HCT116 (cell line): ENCODE data around the gene GPA33. TPM values are rescaled to one million over a fixed set of nuclear protein-coding genes. Genes with fewer than 3 reads are reported as not detected.
A peak's percentile ranks its signal among the peaks of the same experiment; 100 is the strongest.

Source experiments
- ATAC-seq: fragments of 200-7000 bp; cut with Tn5 transposase; 2 replicates; pipeline ENCODE4 v1.9.1; 2020; ENCODE audit warnings: mild to moderate bottlenecking, moderate library complexity
- BruUV-seq: library from RNA; stranded (reverse); fragments of 400-500 nt; replicated peaks from 2 replicates; lab custom pipeline; 2021; lab: Mats Ljungman, UMichigan
- CTCF ChIA-PET: fragments of 300-600 bp; sonication (Branson Sonifier 250); formaldehyde crosslinking; loops from one replicate; lab custom pipeline; 2021; ENCODE audit warnings: antibody characterized with exemption; lab: Charles Lee
- POLR2A ChIA-PET: fragments of 300-600, 350-600 bp; sonication (Branson Sonifier 250); formaldehyde crosslinking; loops from one replicate; lab custom pipeline; 2021; ENCODE audit warnings: antibody characterized with exemption; lab: Charles Lee
- RAD21 ChIA-PET, 2 experiments: fragments of 300-600 bp; sonication (Branson Sonifier 250); formaldehyde crosslinking; loops; one replicate each; lab custom pipeline; 2023; ENCODE audit warnings: low total read pairs in 2 of 2; ENCODE audit not compliant: uncharacterized antibody in 2 of 2, unreplicated experiment in 2 of 2, low non-redundant PET in 1 of 2; lab: Charles Lee
- DNase-seq: peaks from one replicate; pipeline ENCODE4 v3.0.0-alpha.2; 2010; ENCODE audit warnings: low read depth, low spot score
- H2AFZ ChIP-seq: fragments of 200-600 bp; shearing (Covaris generic), sonication (generic); 2 replicates; pipeline ENCODE4 v1.6.1; 2017; ENCODE audit warnings: low read depth, mixed run types, mixed read lengths, antibody characterized with exemption, low read length; ENCODE audit not compliant: poor library complexity, severe bottlenecking
- H3K27ac ChIP-seq: 2 replicates; pipeline ENCODE4 v1.5.1; 2012; ENCODE audit warnings: low read depth, low read length
- H3K27me3 ChIP-seq: fragments of 200-600 bp; sonication (generic); 2 replicates; pipeline ENCODE4 v1.6.1; 2016; ENCODE audit warnings: mixed run types, low read length, mixed read lengths; ENCODE audit not compliant: insufficient read depth
- H3K36me3 ChIP-seq, 2 experiments: fragments of 200-500 bp in 1 of 2; fragments of 200-600 bp in 1 of 2; sonication (Bioruptor generic) in 1 of 2; sonication (generic) in 1 of 2; 2 replicates each; pipeline versions ENCODE4 v1.5.1 to v1.6.1; 2014 to 2016; ENCODE audit warnings: low read length in 2 of 2, inconsistent platforms in 1 of 2, mixed read lengths in 1 of 2, mixed run types in 1 of 2; ENCODE audit not compliant: insufficient read depth in 2 of 2, control insufficient read depth in 1 of 2
- H3K4me1 ChIP-seq, 2 experiments: fragments of 200-600 bp in 1 of 2; sonication (generic) in 1 of 2; 2 replicates each; pipeline versions ENCODE4 v1.5.1 to v1.6.1; 2012 to 2017; ENCODE audit warnings: low read length in 2 of 2, inconsistent platforms in 1 of 2, mild to moderate bottlenecking in 1 of 2, mixed read lengths in 1 of 2, mixed run types in 1 of 2, moderate library complexity in 1 of 2; ENCODE audit not compliant: insufficient read depth in 2 of 2, control insufficient read depth in 1 of 2
- H3K4me2 ChIP-seq: fragments of 200-600 bp; sonication (generic); 2 replicates; pipeline ENCODE4 v1.6.1; 2017; ENCODE audit warnings: mixed run types, low read length, mixed read lengths
- H3K4me3 ChIP-seq, 2 experiments: fragments of 200-600 bp in 1 of 2; sonication (generic) in 1 of 2; replicated peaks in 1 of 2; 2 replicates each; pipeline ENCODE4 v1.5.1; 2011 to 2016; ENCODE audit warnings: low read length in 2 of 2, control low read depth in 1 of 2, low read depth in 1 of 2, mild to moderate bottlenecking in 1 of 2, mixed read lengths in 1 of 2, mixed run types in 1 of 2
- H3K79me2 ChIP-seq: fragments of 200-600 bp; sonication (generic); 2 replicates; pipeline ENCODE4 v1.6.1; 2017; ENCODE audit warnings: mild to moderate bottlenecking, mixed run types, low read length, moderate library complexity, mixed read lengths; ENCODE audit not compliant: insufficient read depth
- H3K9ac ChIP-seq: fragments of 200-600 bp; sonication (generic); 2 replicates; pipeline ENCODE4 v1.6.1; 2016; ENCODE audit warnings: low read length, mixed read lengths
- H3K9me2 ChIP-seq: fragments of 200-600 bp; sonication (generic), shearing (Covaris generic); 2 replicates; pipeline ENCODE4 v1.6.1; 2017; ENCODE audit warnings: mixed run types, mild to moderate bottlenecking, moderate library complexity; ENCODE audit not compliant: insufficient read depth
- H3K9me3 ChIP-seq, 2 experiments: fragments of 200-500 bp in 1 of 2; fragments of 200-600 bp in 1 of 2; sonication (Bioruptor generic) in 1 of 2; sonication (generic) in 1 of 2; 2 replicates each; pipeline ENCODE4 v1.6.1; 2014 to 2017; ENCODE audit warnings: low read length in 2 of 2, mixed read lengths in 2 of 2, inconsistent platforms in 1 of 2, low read depth in 1 of 2, mild to moderate bottlenecking in 1 of 2, mixed run types in 1 of 2, moderate library complexity in 1 of 2; ENCODE audit not compliant: control insufficient read depth in 1 of 2, insufficient read depth in 1 of 2
- H4K20me1 ChIP-seq: fragments of 200-600 bp; sonication (generic), shearing (Covaris generic); 2 replicates; pipeline ENCODE4 v1.6.1; 2017; ENCODE audit warnings: mixed run types, mild to moderate bottlenecking, moderate library complexity; ENCODE audit not compliant: insufficient read depth
- CBX3 ChIP-seq: IDR thresholded peaks from 2 replicates; pipeline ENCODE4 v1.6.1; 2012; ENCODE audit warnings: low read depth
- CEBPB ChIP-seq: IDR thresholded peaks from 2 replicates; pipeline ENCODE4 v1.6.1; 2012; ENCODE audit warnings: low read depth
- CTCF ChIP-seq, 3 experiments: fragments of 200-600 bp in 1 of 3; sonication (generic) in 1 of 3; IDR thresholded peaks in 2 of 3; conservative IDR thresholded peaks in 1 of 3; 2 replicates each; pipeline ENCODE4 v1.5.1; 2012 to 2017; ENCODE audit warnings: low read depth in 2 of 3, low read length in 2 of 3, antibody characterized with exemption in 1 of 3, borderline replicate concordance in 1 of 3, control low read depth in 1 of 3, mild to moderate bottlenecking in 1 of 3, mixed read lengths in 1 of 3, mixed run types in 1 of 3, moderate library complexity in 1 of 3; ENCODE audit not compliant: insufficient read depth in 1 of 3
- EGR1 ChIP-seq: IDR thresholded peaks from 2 replicates; pipeline ENCODE4 v1.6.1; 2012; ENCODE audit warnings: low read depth
- ELF1 ChIP-seq: IDR thresholded peaks from 2 replicates; pipeline ENCODE4 v1.6.1; 2012; ENCODE audit warnings: low read depth, borderline replicate concordance
- EZH2phosphoT487 ChIP-seq: fragments of 200-600 bp; IDR thresholded peaks from 2 replicates; pipeline ENCODE4 v1.6.1; 2018; ENCODE audit warnings: antibody characterized with exemption, borderline replicate concordance
- FOSL1 ChIP-seq: IDR thresholded peaks from 2 replicates; pipeline ENCODE4 v1.6.1; 2012; ENCODE audit warnings: low read depth
- JUND ChIP-seq: IDR thresholded peaks from 2 replicates; pipeline ENCODE4 v1.6.1; 2012
- MAX ChIP-seq: IDR thresholded peaks from 2 replicates; pipeline ENCODE4 v1.6.1; 2012
- POLR2AphosphoS5 ChIP-seq: IDR thresholded peaks from 2 replicates; pipeline ENCODE4 v1.6.1; 2011; ENCODE audit warnings: mild to moderate bottlenecking, low read depth, low read length, moderate library complexity
- RAD21 ChIP-seq: IDR thresholded peaks from 2 replicates; pipeline ENCODE4 v1.6.1; 2012; ENCODE audit warnings: low read depth, mild to moderate bottlenecking
- SIN3A ChIP-seq: IDR thresholded peaks from 2 replicates; pipeline ENCODE4 v1.6.1; 2012; ENCODE audit warnings: low read depth
- SP1 ChIP-seq: IDR thresholded peaks from 2 replicates; pipeline ENCODE4 v1.6.1; 2012; ENCODE audit warnings: low read depth
- SRF ChIP-seq: IDR thresholded peaks from 2 replicates; pipeline ENCODE4 v1.6.1; 2012; ENCODE audit warnings: low read depth
- TCF7L2 ChIP-seq: IDR thresholded peaks from 2 replicates; pipeline ENCODE4 v1.7.0; 2011; ENCODE audit warnings: borderline replicate concordance, inconsistent platforms; ENCODE audit not compliant: insufficient read depth, insufficient read length; ENCODE audit errors: extremely low read depth
- YY1 ChIP-seq: IDR thresholded peaks from 2 replicates; pipeline ENCODE4 v1.6.1; 2011; ENCODE audit warnings: low read length, low read depth, moderate library complexity, mild to moderate bottlenecking; ENCODE audit not compliant: insufficient replicate concordance; ENCODE audit errors: extremely low read depth
- ZFX ChIP-seq: fragments of 450-650 bp; IDR thresholded peaks from 2 replicates; pipeline ENCODE4 v1.6.1; 2017
- ZNF274 ChIP-seq: fragments of 200-500 bp; sonication (Bioruptor generic); IDR thresholded peaks from 2 replicates; pipeline ENCODE4 v1.6.1; 2014; ENCODE audit warnings: mild to moderate bottlenecking, low read depth, low read length, inconsistent platforms
- intact Hi-C: fragments of 100-400 bp; cut with micrococcal nuclease; formaldehyde crosslinking; loops from 2 replicates; pipeline ENCODE4 v1.10.0; 2022
- total RNA-seq: library from RNA; stranded (reverse); gene quantifications from one replicate; pipeline ENCODE4 v1.2.1, GENCODE V29; 2021; ENCODE audit not compliant: unreplicated experiment

The GPA33 gene
- total RNA-seq, 1 experiment from 2014 or later: 0.22 TPM

GRCh38 chr1:167083066-167083665 lies 7.0 kb downstream of the GPA33 start:
- RAD21 ChIA-PET: no interaction called here
- Histone ChIP-seq H3K4me2 (peak overlapping the region; percentile 56), H3K9me2 (no peaks in the 10 kb centered on the region), H3K36me3 (no peaks in the 10 kb centered on the region), H3K4me3 (0 out of 4 replicates have a peak overlapping the region, but pooled peaks of 1 of the 2 experiments have one; percentile 5), H3K27ac (no peak overlapping the region), H2AFZ (peak overlapping the region; percentile 19), H4K20me1 (no peaks in the 10 kb centered on the region), H3K9ac (no peak overlapping the region), H3K9me3 (no peaks in the 10 kb centered on the region), H3K27me3 (no peaks in the 10 kb centered on the region), H3K4me1 (peaks cover 8 to 29% of the 10 kb centered on the region in 2 experiments), H3K79me2 (no peaks in the 10 kb centered on the region)
- POLR2A ChIA-PET: no interaction called here
- intact Hi-C loops: no loop called here
- CTCF ChIA-PET: no interaction called here
- peak; percentile 26 for ATAC-seq
- DNase-seq: no peak
- TF ChIP-seq SRF (no peak), EGR1 (no peak), EZH2phosphoT487 (no peak)
- BruUV-seq: no TSS peak

GRCh38 chr1:167082511-167083027 lies 7.6 kb downstream of the GPA33 start:
- BruUV-seq: no TSS peak
- TF ChIP-seq YY1 (peak; percentile 25), TCF7L2 (no peak), MAX (peak; percentile 53; the same call in 1 of the 2 replicates), JUND (peak; percentile 32; the same call in 1 of the 2 replicates), ZFX (no peak), EGR1 (no peak), SP1 (peak; percentile 64), EZH2phosphoT487 (no peak), FOSL1 (0 out of 2 replicates have a peak, but pooled peaks have one; percentile 13), CBX3 (peak; percentile 77), ZNF274 (no peak), SIN3A (no peak), RAD21 (no peak), CEBPB (no peak), POLR2AphosphoS5 (0 out of 2 replicates have a peak, but pooled peaks have one; percentile 15), CTCF (IDR thresholded peaks at IDR 0.05 in 2 of 3, conservative IDR thresholded peaks at IDR 0.05 in 1 of 3; ENCODE audit: borderline replicate concordance in 1 of 3, insufficient read depth in 1 of 3, low read depth in 2 of 3, low read length in 2 of 3) (no peak), ELF1 (no peak)
- H2AFZ ChIP-seq: peak overlapping the region; percentile 19
- peak; percentile 76 for ATAC-seq
- no peaks in the 10 kb centered on the region for H3K9me3 ChIP-seq
- peak overlapping the region; percentile 56 for H3K4me2 ChIP-seq
- DNase-seq: peak; percentile 39
- intact Hi-C loops: no loop called here
- RAD21 ChIA-PET: no interaction called here
- POLR2A ChIA-PET: no interaction called here
- H3K27ac ChIP-seq: no peak overlapping the region
- H3K27me3 ChIP-seq: no peaks in the 10 kb centered on the region
- H3K4me3 ChIP-seq: peak overlapping the region in 1 of 2 experiments; percentile 5; a peak in 1 of 4 replicates
- no peaks in the 10 kb centered on the region for H3K79me2 ChIP-seq
- H3K9ac ChIP-seq: no peak overlapping the region
- H4K20me1 ChIP-seq: no peaks in the 10 kb centered on the region
- no peaks in the 10 kb centered on the region for H3K36me3 ChIP-seq
- CTCF ChIA-PET: no interaction called here
- H3K9me2 ChIP-seq: no peaks in the 10 kb centered on the region
- peaks cover 8 to 31% of the 10 kb centered on the region in 2 experiments for H3K4me1 ChIP-seq
